HUES48 (cell line): ENCODE data around the gene KCNIP4.

ENCODE experiments used
- H3K27ac ChIP-seq: one replicate; pipeline ENCODE4 v1.7.0; 2013; ENCODE audit warnings: low read depth, low read length, inconsistent platforms
- H3K27me3 ChIP-seq: 2 replicates; pipeline ENCODE4 v1.6.1; 2013; ENCODE audit warnings: mild to moderate bottlenecking, low read length; ENCODE audit not compliant: control insufficient read depth, insufficient read depth
- H3K36me3 ChIP-seq: 2 replicates; pipeline ENCODE4 v1.6.1; 2013; ENCODE audit warnings: low read length; ENCODE audit not compliant: control insufficient read depth, insufficient read depth
- H3K4me1 ChIP-seq: 2 replicates; pipeline ENCODE4 v1.6.1; 2013; ENCODE audit warnings: mild to moderate bottlenecking, low read length; ENCODE audit not compliant: control insufficient read depth, insufficient read depth
- H3K4me3 ChIP-seq: 2 replicates; pipeline ENCODE4 v1.5.1; 2013; ENCODE audit warnings: mild to moderate bottlenecking, low read depth, low read length
- H3K9ac ChIP-seq: 2 replicates; pipeline ENCODE4 v1.6.1; 2013; ENCODE audit warnings: mild to moderate bottlenecking, low read depth, low read length, moderate library complexity
- H3K9me3 ChIP-seq: 2 replicates; pipeline ENCODE4 v1.6.1; 2013; ENCODE audit warnings: low read length; ENCODE audit not compliant: control insufficient read depth, insufficient read depth

KCNIP4 gene

DNA sequence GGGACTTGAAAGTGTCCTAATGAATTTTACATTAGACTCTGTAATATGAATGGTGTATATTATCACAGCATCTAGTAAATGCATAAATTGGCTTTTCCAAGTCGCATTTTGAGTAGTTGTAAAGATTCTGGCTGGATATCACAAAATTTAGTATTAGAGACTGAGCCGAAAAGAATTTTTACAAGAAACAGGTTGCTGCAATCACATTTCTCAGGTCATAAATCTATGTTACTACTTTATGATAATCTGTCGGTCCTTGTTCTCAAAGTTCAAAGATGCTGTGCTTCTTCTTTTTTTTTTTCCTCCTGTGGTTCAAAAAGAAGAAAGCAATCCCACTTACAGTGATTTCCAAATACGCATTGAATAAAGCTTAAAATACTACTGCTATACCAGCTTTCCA, 253.4 kb downstream of the KCNIP4 start:
- Histone ChIP-seq H3K9me3 (no peaks in the 10 kb centered on the region), H3K4me1 (peaks cover 17% of the 10 kb centered on the region), H3K27ac (no peak overlapping the region), H3K4me3 (no peak overlapping the region), H3K36me3 (no peaks in the 10 kb centered on the region), H3K27me3 (peaks cover 6% of the 10 kb centered on the region), H3K9ac (no peak overlapping the region)

DNA sequence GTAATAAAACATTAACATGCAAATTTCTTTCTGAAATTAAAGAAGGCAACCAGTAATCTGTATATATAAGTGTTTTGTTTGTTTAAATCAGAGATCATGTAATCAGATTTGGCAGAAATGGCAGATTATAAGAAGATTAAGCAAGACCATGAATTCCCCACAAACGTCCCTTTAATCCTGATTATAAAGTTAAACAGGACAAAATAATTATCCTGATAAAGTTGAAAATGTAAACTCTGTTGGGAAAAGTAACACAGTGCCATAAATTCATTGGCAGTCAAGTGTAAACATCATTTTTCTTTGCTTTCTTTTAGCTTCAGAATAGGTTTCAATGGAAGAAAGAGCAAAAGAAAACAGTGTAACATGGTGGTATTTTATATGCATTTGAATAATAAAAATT, 256.3 kb downstream of the KCNIP4 start:
- H3K36me3 ChIP-seq, result no peaks in the 10 kb centered on the region
- no peak overlapping the region for H3K27ac ChIP-seq
- H3K4me3 ChIP-seq, result no peak overlapping the region
- H3K9ac ChIP-seq, result no peak overlapping the region
- no peaks in the 10 kb centered on the region for H3K9me3 ChIP-seq
- H3K27me3 ChIP-seq, result no peaks in the 10 kb centered on the region
- no peaks in the 10 kb centered on the region for H3K4me1 ChIP-seq

DNA sequence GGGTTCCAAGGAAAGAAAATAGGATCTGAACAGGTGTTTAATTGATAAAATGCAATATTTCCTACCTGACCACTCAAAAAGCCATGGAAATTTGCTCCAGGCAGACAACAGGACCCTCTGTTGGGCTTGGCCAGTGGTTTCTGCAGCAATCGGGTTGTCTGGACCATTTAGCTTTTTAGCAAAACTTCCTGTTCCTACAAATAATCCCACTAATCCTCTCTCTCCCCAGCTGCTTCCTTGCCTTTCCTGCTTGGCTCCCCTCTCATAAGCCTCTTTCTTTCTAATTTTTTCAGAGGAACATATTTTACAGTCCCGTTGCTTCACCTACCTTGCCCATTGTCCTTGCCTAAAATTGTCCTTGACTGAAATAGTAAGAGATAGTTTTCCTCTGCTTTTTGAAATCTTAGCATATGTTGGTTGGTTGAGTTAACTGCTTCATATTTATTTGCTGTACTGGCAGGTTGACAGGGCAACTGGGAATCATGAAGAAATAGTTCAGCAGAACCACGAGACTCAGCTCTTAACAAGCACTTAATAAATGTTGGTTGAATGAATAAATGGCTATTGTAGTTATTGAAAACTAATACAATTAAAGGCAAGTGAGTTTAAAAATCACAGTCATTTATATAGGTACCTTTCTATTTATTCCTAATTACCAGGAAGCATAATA, 259.8 kb downstream of the KCNIP4 start:
- no peak overlapping the region for H3K27ac ChIP-seq
- H3K27me3 ChIP-seq, result no peaks in the 10 kb centered on the region
- H3K9me3 ChIP-seq, result no peaks in the 10 kb centered on the region
- H3K4me1 ChIP-seq, result no peaks in the 10 kb centered on the region
- H3K36me3 ChIP-seq, result no peaks in the 10 kb centered on the region
- no peak overlapping the region for H3K9ac ChIP-seq
- no peak overlapping the region for H3K4me3 ChIP-seq

- Histone ChIP-seq H3K9me3 (no peaks in the 10 kb centered on the region), H3K27me3 (no peaks in the 10 kb centered on the region), H3K27ac (no peak overlapping the region), H3K36me3 (no peaks in the 10 kb centered on the region), H3K9ac (no peak overlapping the region), H3K4me1 (no peaks in the 10 kb centered on the region), H3K4me3 (no peak overlapping the region)
These were observed 262.7 kb downstream of the KCNIP4 start for GRCh38 chr4:21685911-21686310.

- Histone ChIP-seq H3K27ac (no peak overlapping the region), H3K27me3 (no peaks in the 10 kb centered on the region), H3K9me3 (no peaks in the 10 kb centered on the region), H3K4me3 (no peak overlapping the region), H3K4me1 (no peaks in the 10 kb centered on the region), H3K9ac (no peak overlapping the region), H3K36me3 (no peaks in the 10 kb centered on the region)
These were observed 268.2 kb downstream of the KCNIP4 start for GRCh38 chr4:21680326-21680898.

GRCh38 chr4:21678711-21679110, 269.9 kb downstream of the KCNIP4 start:
- no peaks in the 10 kb centered on the region for H3K4me1 ChIP-seq
- no peaks in the 10 kb centered on the region for H3K36me3 ChIP-seq
- H3K27me3 ChIP-seq, result no peaks in the 10 kb centered on the region
- no peak overlapping the region for H3K9ac ChIP-seq
- no peak overlapping the region for H3K4me3 ChIP-seq
- no peak overlapping the region for H3K27ac ChIP-seq
- H3K9me3 ChIP-seq, result no peaks in the 10 kb centered on the region

DNA sequence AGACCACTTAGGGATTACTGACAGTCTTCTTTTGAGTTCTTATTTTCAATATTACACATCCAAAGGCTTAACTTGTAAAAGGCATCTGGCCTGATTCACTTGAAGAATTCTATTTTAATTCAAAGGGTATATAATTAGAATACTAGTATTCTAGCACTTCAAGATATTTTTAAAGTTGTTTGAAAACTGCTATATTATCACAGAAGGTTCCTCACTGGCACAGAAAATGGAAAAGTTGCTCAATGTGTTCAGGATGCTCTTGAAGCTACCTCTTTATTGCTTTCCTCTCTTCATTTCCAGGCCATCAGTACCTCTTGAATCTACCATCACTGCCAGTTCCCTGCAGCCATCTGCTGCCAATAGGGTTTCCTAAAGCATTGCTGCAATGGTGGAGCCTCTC, 271.4 kb downstream of the KCNIP4 start:
- no peak overlapping the region for H3K27ac ChIP-seq
- no peaks in the 10 kb centered on the region for H3K27me3 ChIP-seq
- H3K4me3 ChIP-seq, result no peak overlapping the region
- H3K4me1 ChIP-seq, result no peaks in the 10 kb centered on the region
- H3K36me3 ChIP-seq, result no peaks in the 10 kb centered on the region
- no peaks in the 10 kb centered on the region for H3K9me3 ChIP-seq
- H3K9ac ChIP-seq, result no peak overlapping the region

GRCh38 chr4:21664355-21664754, 284.2 kb downstream of the KCNIP4 start:
- Histone ChIP-seq H3K27ac (no peak overlapping the region), H3K36me3 (no peaks in the 10 kb centered on the region), H3K4me3 (no peak overlapping the region), H3K9me3 (no peaks in the 10 kb centered on the region), H3K4me1 (no peaks in the 10 kb centered on the region), H3K27me3 (no peaks in the 10 kb centered on the region), H3K9ac (no peak overlapping the region)

DNA sequence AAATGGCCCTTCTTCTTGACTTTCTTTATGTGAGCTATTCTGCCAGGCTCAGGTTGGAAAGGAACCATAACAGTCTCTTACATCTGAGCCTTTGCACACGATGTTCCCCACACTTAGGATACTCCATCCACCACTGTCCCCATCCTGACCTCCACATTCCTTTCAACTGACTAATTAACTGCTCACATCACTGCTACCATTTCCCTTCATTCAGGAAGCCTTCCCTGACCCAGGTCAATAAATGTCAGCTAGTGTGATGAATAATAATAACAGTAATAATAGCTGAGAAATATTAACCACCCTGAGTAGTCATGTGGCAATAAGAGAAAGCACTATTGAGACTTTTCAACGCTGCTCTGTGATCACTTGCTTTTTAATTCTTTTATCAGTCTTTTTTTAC, 291.7 kb downstream of the KCNIP4 start:
- Histone ChIP-seq H3K9ac (no peak overlapping the region), H3K27me3 (no peaks in the 10 kb centered on the region), H3K4me1 (no peaks in the 10 kb centered on the region), H3K27ac (no peak overlapping the region), H3K36me3 (no peaks in the 10 kb centered on the region), H3K4me3 (no peak overlapping the region), H3K9me3 (no peaks in the 10 kb centered on the region)

DNA sequence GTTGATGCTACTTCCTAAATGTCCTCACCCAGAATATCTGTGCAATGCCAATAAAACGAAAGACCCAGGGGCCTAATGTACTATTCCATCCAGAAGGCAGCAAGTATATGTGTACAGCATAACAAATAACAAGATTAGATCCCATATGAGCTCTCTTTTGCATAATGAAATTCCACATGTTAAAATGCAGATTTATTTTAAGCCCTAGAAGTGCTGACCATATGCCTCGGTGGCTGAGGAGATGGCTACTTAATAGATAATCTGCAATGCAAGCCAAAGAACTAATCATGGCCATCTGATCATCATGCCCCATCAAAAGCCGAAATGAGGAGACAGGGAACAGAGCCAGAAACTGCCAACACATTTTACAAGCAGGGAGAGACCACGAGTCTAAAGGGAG, 293.5 kb downstream of the KCNIP4 start:
- Histone ChIP-seq H3K4me1 (no peaks in the 10 kb centered on the region), H3K9ac (no peak overlapping the region), H3K27ac (no peak overlapping the region), H3K27me3 (no peaks in the 10 kb centered on the region), H3K4me3 (no peak overlapping the region), H3K9me3 (no peaks in the 10 kb centered on the region), H3K36me3 (no peaks in the 10 kb centered on the region)

DNA sequence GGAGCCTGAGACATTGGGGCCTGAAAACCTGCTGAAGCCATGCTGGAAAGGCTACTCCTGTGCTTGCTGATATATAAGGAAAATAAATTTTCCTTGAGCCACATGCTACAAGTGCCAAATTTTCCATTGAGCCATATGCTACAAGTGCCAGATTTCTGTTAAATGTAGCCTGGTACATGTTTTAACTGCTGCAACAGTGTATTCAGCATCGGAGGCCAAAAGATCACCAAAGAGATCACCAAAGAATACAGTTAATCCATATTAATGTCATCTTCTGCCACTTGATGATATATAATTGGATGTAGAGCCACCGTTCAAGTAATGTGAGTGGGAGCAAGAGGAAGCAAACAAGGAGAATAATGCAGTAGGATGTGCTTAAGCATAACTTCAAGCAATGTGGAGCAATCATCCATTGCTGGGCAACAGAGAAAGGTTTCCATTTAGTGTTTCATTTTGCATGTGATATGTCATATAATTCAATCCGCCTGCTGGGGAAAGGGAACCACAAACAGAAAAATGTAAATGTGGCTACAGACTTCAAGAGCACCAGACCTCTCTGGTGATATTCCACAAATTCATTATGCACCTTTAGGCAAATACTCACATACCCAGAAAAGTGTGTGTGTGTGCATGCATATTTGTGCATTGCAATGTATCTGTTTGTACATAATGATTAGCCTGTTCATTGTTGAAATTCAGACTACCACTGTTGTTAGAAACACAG, 295.9 kb downstream of the KCNIP4 start:
- no peaks in the 10 kb centered on the region for H3K27me3 ChIP-seq
- no peak overlapping the region for H3K9ac ChIP-seq
- H3K9me3 ChIP-seq, result no peaks in the 10 kb centered on the region
- no peaks in the 10 kb centered on the region for H3K36me3 ChIP-seq
- no peaks in the 10 kb centered on the region for H3K4me1 ChIP-seq
- no peak overlapping the region for H3K27ac ChIP-seq
- H3K4me3 ChIP-seq, result no peak overlapping the region
